HepG2 (cell line): ENCODE results near the gene PYGB. TPM values are rescaled to one million over a fixed set of nuclear protein-coding genes. Genes with fewer than 3 reads are reported as not detected.

Experiments
- ASH2L ChIP-seq: fragments of 300-600, 200-600 bp; sonication (generic); IDR thresholded peaks from 2 replicates; pipeline ENCODE4 v1.7.0; 2017; ENCODE audit warnings: low read depth, mild to moderate bottlenecking, moderate library complexity, mixed read lengths, low read length; ENCODE audit not compliant: insufficient read length
- ATF7 ChIP-seq, 2 experiments: fragments of 450-650 bp in 1 of 2; sonication (generic) in 1 of 2; formaldehyde crosslinking in 1 of 2; IDR thresholded peaks; 2 replicates each; pipeline versions ENCODE4 v1.4.0 to v1.6.1; 2016 to 2020; ENCODE audit warnings: antibody characterized with exemption in 1 of 2, mild to moderate bottlenecking in 1 of 2, missing genetic modification reagents in 1 of 2
- ETV5 ChIP-seq: IDR thresholded peaks from 2 replicates; pipeline ENCODE4 v1.6.1; 2018; ENCODE audit warnings: missing biosample characterization, missing genetic modification reagents, inconsistent platforms, borderline replicate concordance
- FOSL1 ChIP-seq: sonication (generic); formaldehyde crosslinking; IDR thresholded peaks from 2 replicates; pipeline ENCODE4 v1.9.0; 2021; ENCODE audit warnings: missing genetic modification reagents, borderline replicate concordance
- FUBP1 ChIP-seq: sonication (generic); formaldehyde crosslinking; IDR thresholded peaks from 2 replicates; pipeline ENCODE4 v1.5.1; 2020; ENCODE audit warnings: missing genetic modification reagents, mild to moderate bottlenecking, borderline replicate concordance
- HNRNPH1 ChIP-seq: fragments of 200-400 bp; formaldehyde crosslinking; optimal IDR thresholded peaks from 2 replicates; pipeline ENCODE3; 2017; ENCODE audit warnings: mild to moderate bottlenecking, low read depth, low read length
- HNRNPLL ChIP-seq: fragments of 200-400 bp; formaldehyde crosslinking; IDR thresholded peaks from 2 replicates; pipeline ENCODE4 v1.6.1; 2017; ENCODE audit warnings: mild to moderate bottlenecking, low read depth, low read length; ENCODE audit not compliant: poor library complexity, severe bottlenecking
- NBN ChIP-seq: fragments of 450-650 bp; conservative IDR thresholded peaks from 2 replicates; pipeline ENCODE4 v1.6.1; 2017
- NFATC3 ChIP-seq: sonication (generic); formaldehyde crosslinking; IDR thresholded peaks from 2 replicates; pipeline ENCODE4 v1.5.1; 2020; ENCODE audit warnings: mild to moderate bottlenecking, missing genetic modification reagents
- PHF20 ChIP-seq: sonication (generic); formaldehyde crosslinking; IDR thresholded peaks from 2 replicates; pipeline ENCODE4 v1.5.0; 2020; ENCODE audit warnings: mild to moderate bottlenecking, missing genetic modification reagents
- RAD51 ChIP-seq: fragments of 450-650 bp; IDR thresholded peaks from 2 replicates; pipeline ENCODE4 v1.6.1; 2016; ENCODE audit warnings: borderline replicate concordance
- RBFOX2 ChIP-seq: fragments of 200-400 bp; formaldehyde crosslinking; IDR thresholded peaks from 2 replicates; pipeline ENCODE4 v1.6.1; 2017; ENCODE audit warnings: low read depth, mild to moderate bottlenecking, low read length
- RFX3 ChIP-seq: IDR thresholded peaks from 2 replicates; pipeline ENCODE4 v1.6.1; 2016; ENCODE audit warnings: missing biosample characterization, missing genetic modification reagents
- RFXANK ChIP-seq: IDR thresholded peaks from 2 replicates; pipeline ENCODE4 v1.6.1; 2016
- RXRA ChIP-seq: sonication (generic); formaldehyde crosslinking; IDR thresholded peaks from 2 replicates; pipeline ENCODE4 v1.5.1; 2020; ENCODE audit warnings: missing genetic modification reagents
- TAF15 ChIP-seq: fragments of 200-400 bp; formaldehyde crosslinking; IDR thresholded peaks from one replicate; pipeline ENCODE4 v1.6.1; 2018; ENCODE audit warnings: mild to moderate bottlenecking, low read depth, low read length; ENCODE audit not compliant: poor library complexity, severe bottlenecking
- ZNF143 ChIP-seq: sonication (generic); formaldehyde crosslinking; IDR thresholded peaks from 2 replicates; pipeline ENCODE4 v1.4.0; 2020; ENCODE audit warnings: missing genetic modification reagents
- ZNF260 ChIP-seq: sonication (generic); formaldehyde crosslinking; IDR thresholded peaks from 2 replicates; pipeline ENCODE4 v1.4.0; 2020; ENCODE audit warnings: missing genetic modification reagents, low read depth, mild to moderate bottlenecking, borderline replicate concordance
- ZNF501 ChIP-seq: sonication (generic); formaldehyde crosslinking; IDR thresholded peaks from 2 replicates; pipeline ENCODE4 v1.5.1; 2020; ENCODE audit warnings: mild to moderate bottlenecking, moderate library complexity, missing genetic modification reagents
- ZNF503 ChIP-seq: sonication (generic); formaldehyde crosslinking; IDR thresholded peaks from 2 replicates; pipeline ENCODE4 v1.4.0; 2020; ENCODE audit warnings: missing genetic modification reagents
- ZNF577 ChIP-seq: sonication (generic); formaldehyde crosslinking; IDR thresholded peaks from 2 replicates; pipeline ENCODE4 v1.4.0; 2020; ENCODE audit warnings: mild to moderate bottlenecking, low read depth, missing genetic modification reagents, borderline replicate concordance
- ZNF703 ChIP-seq: sonication (generic); formaldehyde crosslinking; IDR thresholded peaks from 2 replicates; pipeline ENCODE4 v1.5.1; 2020; ENCODE audit warnings: missing genetic modification reagents, mild to moderate bottlenecking, moderate library complexity, borderline replicate concordance
- ZNF784 ChIP-seq: sonication (generic); formaldehyde crosslinking; IDR thresholded peaks from 2 replicates; pipeline ENCODE4 v1.5.1; 2020; ENCODE audit warnings: missing genetic modification reagents, mild to moderate bottlenecking, borderline replicate concordance
- ZSCAN21 ChIP-seq: sonication (generic); formaldehyde crosslinking; IDR thresholded peaks from 2 replicates; pipeline ENCODE4 v1.8.0; 2022; ENCODE audit warnings: mild to moderate bottlenecking, missing genetic modification reagents, moderate library complexity, borderline replicate concordance
- ZSCAN31 ChIP-seq: sonication (generic); formaldehyde crosslinking; IDR thresholded peaks from 2 replicates; pipeline ENCODE4 v1.5.0; 2020; ENCODE audit warnings: low read depth, mild to moderate bottlenecking, missing genetic modification reagents
- polyA plus RNA-seq, 8 experiments: library from polyadenylated mRNA; depleted of rRNA in 3 of 8; stranded (reverse) in 7 of 8; unstranded in 1 of 8; fragments of >200 nt; fragmentation: Illumina TruSeq in 4 of 8; extraction: Trizol in 4 of 8; gene quantifications; 2 replicates each; pipeline versions ENCODE4 v1.2.1 to v1.2.3, GENCODE V29; 2011 to 2016; ENCODE audit warnings: low read depth in 4 of 8, missing spikeins in 1 of 8, mixed read lengths in 1 of 8; ENCODE audit not compliant: insufficient read depth in 1 of 8
- total RNA-seq, 5 experiments: library from RNA; depleted of rRNA; stranded (reverse); fragments of >200 nt; fragmentation: Illumina TruSeq; extraction: Trizol; gene quantifications; 2 replicates each; pipeline ENCODE4 v1.2.3, GENCODE V29; 2016; ENCODE audit warnings: low read depth in 1 of 5

PYGB gene
- total and polyA plus RNA-seq, 2 of the 13 experiments (the other 11 are each of a cell fraction or from before 2014, with no cell fraction given): 24.2 to 86.3 TPM

- no peak for TF ChIP-seq ZNF577 (CRISPR knock-in tag)
- peak; percentile 94; the same call in 1 of the 2 replicates for TF ChIP-seq RXRA (CRISPR knock-in tag)
- TF ChIP-seq PHF20 (CRISPR knock-in tag): no peak
- no peak for TF ChIP-seq HNRNPH1
- peak; percentile 75; the same call in 1 of the 2 replicates for TF ChIP-seq ZNF703 (CRISPR knock-in tag)
- 0 out of 2 replicates have a peak, but pooled peaks have one; percentile 48 for TF ChIP-seq FUBP1
- no peak for TF ChIP-seq RAD51
- TF ChIP-seq ZSCAN21 (CRISPR knock-in tag): peak; percentile 88
- TF ChIP-seq ZNF503 (CRISPR knock-in tag): peak; percentile 94; the same call in 1 of the 2 replicates
- TF ChIP-seq RBFOX2: no peak
- TF ChIP-seq RFX3 (CRISPR knock-in tag): no peak
- 0 out of 2 replicates have a peak, but pooled peaks have one; percentile 28 for TF ChIP-seq RFXANK
- peak; percentile 45; the same call in 1 of the 2 replicates for TF ChIP-seq ZNF143 (CRISPR knock-in tag)
- TF ChIP-seq FOSL1 (CRISPR knock-in tag): peak; percentile 58; the same call in 1 of the 2 replicates
- no peak for TF ChIP-seq TAF15
- no peak for TF ChIP-seq ATF7 (IDR thresholded peaks at IDR 0.05)
- peak; percentile 54 for TF ChIP-seq ATF7 (CRISPR knock-in tag; IDR thresholded peaks at IDR 0.05)
- TF ChIP-seq ASH2L: no peak
- TF ChIP-seq ZNF784 (CRISPR knock-in tag): peak; percentile 98
- no peak for TF ChIP-seq NBN
- TF ChIP-seq HNRNPLL: no peak
- TF ChIP-seq NFATC3: no peak
- peak; percentile 50 for TF ChIP-seq ETV5 (CRISPR knock-in tag)
- no peak for TF ChIP-seq ZNF260 (CRISPR knock-in tag)
- peak; percentile 84 for TF ChIP-seq ZSCAN31 (CRISPR knock-in tag)
- TF ChIP-seq ZNF501 (CRISPR knock-in tag): peak; percentile 74; the same call in 1 of the 2 replicates
Observed at GRCh38 chr20:25338112-25339023, 90.5 kb downstream of the PYGB start (continued).
